ENCODE data around the gene ASAP3. TPM values are rescaled to one million over a fixed set of nuclear protein-coding genes. Genes with fewer than 3 reads are reported as not detected.

Gene ASAP3
- total and polyA plus RNA-seq, 9 of the 15 experiments (the other 6 are each of a cell fraction or from before 2014, with no cell fraction given), result 1.7 to 31.2 (median 17.4) TPM

DNA sequence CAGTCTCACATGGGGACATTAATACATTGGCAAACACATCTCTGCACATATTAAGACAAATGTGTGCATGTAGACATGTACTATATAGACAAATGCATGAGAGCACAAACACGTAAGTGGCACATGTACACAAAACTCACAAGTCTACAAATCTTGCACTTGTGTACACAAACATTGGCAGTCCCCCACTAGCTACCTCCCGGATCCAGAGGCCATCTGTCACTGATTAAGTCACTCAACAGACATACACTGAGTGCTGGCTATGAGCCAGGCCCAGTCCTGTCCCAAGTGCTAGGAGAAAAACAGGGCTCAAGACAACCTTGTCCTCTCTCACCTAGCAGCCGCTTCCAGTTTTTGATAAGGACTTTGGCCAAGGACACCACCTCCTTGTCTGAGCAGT is 66.4 kb downstream of the ASAP3 start:
- Histone ChIP-seq H3K4me1 (replicated peaks in 1 of 2; ENCODE audit: control insufficient read depth in 2 of 2, insufficient read depth in 2 of 2, low read length in 2 of 2) (peaks cover 16 to 23% of the 10 kb centered on the region in 2 experiments), H3K9me3 (replicated peaks; ENCODE audit: control insufficient read depth, insufficient read depth, low read depth, low read length) (no peaks in the 10 kb centered on the region), H3K4me3 (no peak overlapping the region), H3K9ac (ENCODE audit: insufficient read depth in 1 of 2, low read depth in 2 of 2, low read length in 2 of 2) (peak overlapping the region in 1 of 2 experiments; percentile 65; a peak in 1 of 4 replicates), H3K27me3 (ENCODE audit: control insufficient read depth in 2 of 2, insufficient read depth in 2 of 2, low read length in 2 of 2) (no peaks in the 10 kb centered on the region), H3K4me2 (ENCODE audit: insufficient read depth, low read length) (peak overlapping the region; percentile 26; the same call in 1 of the 2 replicates), H2AFZ (ENCODE audit: low read depth, low read length) (peak overlapping the region; percentile 53), H3K36me3 (ENCODE audit: control insufficient read depth, insufficient read depth, low read length) (no peaks in the 10 kb centered on the region), H3K27ac (ENCODE audit: extremely low read depth, low read depth, low read length) (no peak overlapping the region), H3K9me1 (ENCODE audit: control insufficient read depth, insufficient read depth, low read length) (peaks cover 3% of the 10 kb centered on the region), H3K79me2 (ENCODE audit: control insufficient read depth, insufficient read depth, low read length) (no peaks in the 10 kb centered on the region), H4K20me1 (replicated peaks; ENCODE audit: control insufficient read depth, insufficient read depth, low read length) (no peaks in the 10 kb centered on the region)
- in situ Hi-C loops (cut with MboI), result no loop called here
- BruUV-seq (replicated peaks), result no TSS peak
- peak; percentile 52 to 85 (median 70) for DNase-seq (ENCODE audit: extremely low read depth in 1 of 4, low spot score in 3 of 4)
- intact Hi-C loops (cut with micrococcal nuclease), result no loop called here
- WGBS (ENCODE audit: insufficient coverage, low coverage, missing lambda C conversion rate), result 2% methylated on average over 3 of the region's 3 CpGs
- CTCF ChIA-PET (ENCODE audit: low intra/inter-chr PET ratio), result no interaction called here
- ATAC-seq, result peak; percentile 75
- FAIRE-seq, result peak; percentile 93
- POLR2A ChIA-PET, result interaction anchor here (0.6 to 1.1 kb wide), 4 partner anchors 15 to 78 kb away, joined by 3 to 4 read pairs (median 3); no protein-coding TSS in a partner anchor
- TF ChIP-seq ZNF133 (CRISPR knock-in tag; IDR thresholded peaks at IDR 0.05) (no peak), BCL6 (CRISPR knock-in tag; IDR thresholded peaks at IDR 0.05) (no peak), MAFK (IDR thresholded peaks at IDR 0.05; ENCODE audit: low read length) (no peak), RCOR1 (IDR thresholded peaks at IDR 0.05; ENCODE audit: borderline replicate concordance in 1 of 2, low read depth in 2 of 2, low read length in 2 of 2) (peak in 1 of 2 experiments; percentile 67; a peak in 2 of 4 replicates), GMEB1 (CRISPR knock-in tag; IDR thresholded peaks at IDR 0.05) (no peak), RHOXF2B (CRISPR knock-in tag; conservative IDR thresholded peaks at IDR 0.05) (no peak), ERF (CRISPR knock-in tag; IDR thresholded peaks at IDR 0.05) (no peak), STAT5A (IDR thresholded peaks at IDR 0.05; ENCODE audit: borderline replicate concordance, low read length) (0 out of 2 replicates have a peak, but pooled peaks have one; percentile 22), MIER1 (IDR thresholded peaks at IDR 0.05; ENCODE audit: low read depth) (no peak), SRF (CRISPR knock-in tag; IDR thresholded peaks at IDR 0.05) (no peak), PHB (CRISPR knock-in tag; IDR thresholded peaks at IDR 0.05) (no peak), THRAP3 (IDR thresholded peaks at IDR 0.05; ENCODE audit: borderline replicate concordance) (no peak)
- TF ChIP-seq, protein P1, sequence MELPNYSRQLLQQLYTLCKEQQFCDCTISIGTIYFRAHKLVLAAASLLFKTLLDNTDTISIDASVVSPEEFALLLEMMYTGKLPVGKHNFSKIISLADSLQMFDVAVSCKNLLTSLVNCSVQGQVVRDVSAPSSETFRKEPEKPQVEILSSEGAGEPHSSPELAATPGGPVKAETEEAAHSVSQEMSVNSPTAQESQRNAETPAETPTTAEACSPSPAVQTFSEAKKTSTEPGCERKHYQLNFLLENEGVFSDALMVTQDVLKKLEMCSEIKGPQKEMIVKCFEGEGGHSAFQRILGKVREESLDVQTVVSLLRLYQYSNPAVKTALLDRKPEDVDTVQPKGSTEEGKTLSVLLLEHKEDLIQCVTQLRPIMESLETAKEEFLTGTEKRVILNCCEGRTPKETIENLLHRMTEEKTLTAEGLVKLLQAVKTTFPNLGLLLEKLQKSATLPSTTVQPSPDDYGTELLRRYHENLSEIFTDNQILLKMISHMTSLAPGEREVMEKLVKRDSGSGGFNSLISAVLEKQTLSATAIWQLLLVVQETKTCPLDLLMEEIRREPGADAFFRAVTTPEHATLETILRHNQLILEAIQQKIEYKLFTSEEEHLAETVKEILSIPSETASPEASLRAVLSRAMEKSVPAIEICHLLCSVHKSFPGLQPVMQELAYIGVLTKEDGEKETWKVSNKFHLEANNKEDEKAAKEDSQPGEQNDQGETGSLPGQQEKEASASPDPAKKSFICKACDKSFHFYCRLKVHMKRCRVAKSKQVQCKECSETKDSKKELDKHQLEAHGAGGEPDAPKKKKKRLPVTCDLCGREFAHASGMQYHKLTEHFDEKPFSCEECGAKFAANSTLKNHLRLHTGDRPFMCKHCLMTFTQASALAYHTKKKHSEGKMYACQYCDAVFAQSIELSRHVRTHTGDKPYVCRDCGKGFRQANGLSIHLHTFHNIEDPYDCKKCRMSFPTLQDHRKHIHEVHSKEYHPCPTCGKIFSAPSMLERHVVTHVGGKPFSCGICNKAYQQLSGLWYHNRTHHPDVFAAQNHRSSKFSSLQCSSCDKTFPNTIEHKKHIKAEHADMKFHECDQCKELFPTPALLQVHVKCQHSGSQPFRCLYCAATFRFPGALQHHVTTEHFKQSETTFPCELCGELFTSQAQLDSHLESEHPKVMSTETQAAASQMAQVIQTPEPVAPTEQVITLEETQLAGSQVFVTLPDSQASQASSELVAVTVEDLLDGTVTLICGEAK (IDR thresholded peaks at IDR 0.05), result no peak
- TF ChIP-seq, protein P1 (CRISPR knock-in tag; IDR thresholded peaks at IDR 0.05), result no peak
